ENCODE data around the gene PCBD1. TPM values are rescaled to one million over a fixed set of nuclear protein-coding genes. Genes with fewer than 3 reads are reported as not detected.

PCBD1 gene
- total RNA-seq, 1 donor: 23.7 TPM

- H3K4me3 ChIP-seq (ENCODE audit: low read depth, low read length): no peak overlapping the region
- TF ChIP-seq CTCF (IDR thresholded peaks at IDR 0.05; ENCODE audit: insufficient read depth, low read length): no peak
- no peak for DNase-seq (ENCODE audit: low read depth)
Observed at GRCh38 chr10:70885931-70886903, 2.1 kb downstream of the PCBD1 start.

GRCh38 chr10:70885481-70885880, 2.9 kb downstream of the PCBD1 start:
- DNase-seq (ENCODE audit: low read depth): no peak
- no peak overlapping the region for H3K4me3 ChIP-seq (ENCODE audit: low read depth, low read length)
- no peak for TF ChIP-seq CTCF (IDR thresholded peaks at IDR 0.05; ENCODE audit: insufficient read depth, low read length)

DNA sequence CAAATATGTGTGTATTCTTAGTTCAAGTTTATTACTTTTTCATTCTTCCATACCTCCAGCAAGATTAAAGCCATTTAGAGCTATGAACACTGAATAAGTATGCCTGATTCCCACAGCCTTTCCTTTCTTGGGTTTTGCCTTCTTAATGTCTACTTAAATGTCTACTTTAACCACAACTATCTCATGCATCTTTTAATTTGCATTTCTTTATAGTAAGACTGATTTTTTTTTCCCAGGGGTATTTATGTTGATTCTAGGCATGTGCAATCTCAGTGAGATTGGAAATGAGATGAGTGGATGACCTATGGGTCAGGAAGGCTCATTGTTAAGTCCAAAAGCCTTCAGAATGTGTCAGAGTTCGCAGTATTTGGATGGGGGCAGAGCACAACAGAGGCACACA, 3.6 kb downstream of the PCBD1 start:
- no peak overlapping the region for H3K4me3 ChIP-seq (ENCODE audit: low read depth, low read length)
- TF ChIP-seq CTCF (IDR thresholded peaks at IDR 0.05; ENCODE audit: insufficient read depth, low read length): no peak
- DNase-seq (ENCODE audit: low read depth): no peak

DNA sequence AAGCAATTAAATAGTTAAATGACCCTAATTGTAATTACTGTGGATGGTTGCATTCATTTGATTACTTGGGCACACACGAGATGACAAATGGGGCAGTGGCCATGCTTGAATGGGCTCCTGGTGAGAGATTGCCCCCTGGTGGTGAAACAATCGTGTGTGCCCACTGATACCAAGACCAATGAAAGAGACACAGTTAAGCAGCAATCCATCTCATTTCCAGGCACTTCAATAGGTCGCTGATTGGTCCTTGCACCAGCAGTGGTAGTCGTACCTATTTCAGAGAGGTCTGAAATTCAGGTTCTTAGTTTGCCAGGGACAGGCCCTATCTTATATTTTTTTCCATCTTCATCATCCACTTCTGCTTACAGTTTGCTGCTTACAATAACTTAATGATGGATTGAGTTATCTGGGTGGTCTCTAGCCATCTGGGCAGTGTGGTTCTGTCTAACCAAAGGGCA, 8.3 kb downstream of the PCBD1 start:
- TF ChIP-seq CTCF (IDR thresholded peaks at IDR 0.05; ENCODE audit: insufficient read depth, low read length): peak; percentile 89
- DNase-seq (ENCODE audit: low read depth): peak; percentile 86
- H3K4me3 ChIP-seq (ENCODE audit: low read depth, low read length): no peak overlapping the region

DNA sequence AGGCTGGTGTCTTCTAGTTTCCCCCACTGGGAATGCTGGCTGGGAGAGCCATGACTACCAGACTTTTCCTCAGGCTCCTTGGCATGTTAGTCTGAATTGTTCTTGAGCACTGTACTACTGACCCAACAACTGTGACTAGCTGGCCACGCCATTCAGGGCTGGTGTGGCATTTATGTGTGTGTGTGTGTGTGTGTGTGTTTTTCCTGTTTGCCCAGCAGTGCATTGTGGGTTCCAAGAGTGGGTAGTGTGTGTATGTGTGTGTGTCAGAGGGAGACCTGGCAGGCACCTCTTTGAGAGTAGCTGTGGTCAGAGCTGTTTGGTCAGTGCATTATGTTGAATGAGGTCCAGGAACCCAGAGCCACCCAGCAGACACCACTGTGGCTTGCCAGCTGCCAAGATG, 9.2 kb downstream of the PCBD1 start:
- H3K4me3 ChIP-seq (ENCODE audit: low read depth, low read length): no peak overlapping the region
- no peak for DNase-seq (ENCODE audit: low read depth)
- TF ChIP-seq CTCF (IDR thresholded peaks at IDR 0.05; ENCODE audit: insufficient read depth, low read length): no peak

DNA sequence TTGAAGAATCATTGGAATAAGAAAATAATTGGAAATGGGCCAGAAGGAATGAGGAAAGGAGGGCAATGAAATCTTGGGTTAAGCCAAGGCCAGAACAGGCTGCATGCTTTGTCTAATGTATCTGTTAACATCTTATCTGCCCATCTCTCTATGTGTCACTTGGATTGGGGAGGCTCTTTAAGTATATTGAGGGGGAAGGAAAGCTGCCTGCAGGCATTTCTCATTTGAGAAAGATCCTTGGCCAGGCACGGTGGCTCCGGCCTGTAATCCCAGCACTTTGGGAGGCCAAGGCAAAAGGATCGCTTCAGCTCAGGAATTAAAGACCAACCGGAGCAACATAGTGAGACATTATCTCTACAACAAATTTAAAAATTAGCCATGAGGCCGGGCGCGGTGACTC, 14.3 kb downstream of the PCBD1 start:
- no peak for TF ChIP-seq CTCF (IDR thresholded peaks at IDR 0.05; ENCODE audit: insufficient read depth, low read length)
- no peak for DNase-seq (ENCODE audit: low read depth)
- no peak overlapping the region for H3K4me3 ChIP-seq (ENCODE audit: low read depth, low read length)

Measured in fibroblast of the aortic adventitia (primary cell).